HepG2 (cell line): ENCODE data around the gene C2. TPM values are rescaled to one million over a fixed set of nuclear protein-coding genes. Genes with fewer than 3 reads are reported as not detected.
A peak's percentile ranks its signal among the peaks of the same experiment; 100 is the strongest.

Source experiments
- CENPBD1 ChIP-seq: sonication (generic); formaldehyde crosslinking; IDR thresholded peaks from 2 replicates; pipeline ENCODE4 v1.8.0; 2022; ENCODE audit warnings: missing genetic modification reagents, low read depth, mild to moderate bottlenecking, borderline replicate concordance
- ETS1 ChIP-seq: sonication (generic); formaldehyde crosslinking; IDR thresholded peaks from 2 replicates; pipeline ENCODE4 v1.4.0; 2020; ENCODE audit warnings: missing genetic modification reagents
- HNRNPK ChIP-seq: fragments of 200-400 bp; formaldehyde crosslinking; IDR thresholded peaks from 2 replicates; pipeline ENCODE4 v1.6.1; 2018; ENCODE audit warnings: low read length, low read depth, moderate library complexity, mild to moderate bottlenecking; ENCODE audit not compliant: poor library complexity, severe bottlenecking
- KDM3A ChIP-seq: IDR thresholded peaks from 2 replicates; pipeline ENCODE4 v1.6.1; 2018; ENCODE audit warnings: low read depth, missing compliant biosample characterization
- RBAK ChIP-seq: sonication (generic); formaldehyde crosslinking; IDR thresholded peaks from 2 replicates; pipeline ENCODE4 v1.5.1; 2020; ENCODE audit warnings: mild to moderate bottlenecking, missing genetic modification reagents
- YY1 ChIP-seq: IDR thresholded peaks from 2 replicates; pipeline ENCODE4 v1.6.1; 2011; ENCODE audit warnings: low read length, low read depth, moderate library complexity, mild to moderate bottlenecking; ENCODE audit not compliant: insufficient read depth, insufficient replicate concordance
- ZNF281 ChIP-seq: sonication (generic); formaldehyde crosslinking; IDR thresholded peaks from 2 replicates; pipeline ENCODE4 v1.4.0; 2020; ENCODE audit warnings: missing genetic modification reagents, borderline replicate concordance
- ZNF484 ChIP-seq: sonication (generic); formaldehyde crosslinking; IDR thresholded peaks from 2 replicates; pipeline ENCODE4 v1.5.1; 2020; ENCODE audit warnings: mild to moderate bottlenecking, low read depth, missing genetic modification reagents, borderline replicate concordance
- ZNF609 ChIP-seq: sonication (generic); formaldehyde crosslinking; IDR thresholded peaks from 2 replicates; pipeline ENCODE4 v1.4.0; 2020; ENCODE audit warnings: mild to moderate bottlenecking, missing genetic modification reagents, borderline replicate concordance
- ZNF691 ChIP-seq: sonication (generic); formaldehyde crosslinking; IDR thresholded peaks from 2 replicates; pipeline ENCODE4 v1.4.0; 2020; ENCODE audit warnings: missing genetic modification reagents, low read depth, mild to moderate bottlenecking, borderline replicate concordance
- ZZZ3 ChIP-seq: sonication (generic); formaldehyde crosslinking; IDR thresholded peaks from 2 replicates; pipeline ENCODE4 v1.4.0; 2020; ENCODE audit warnings: missing genetic modification reagents, mild to moderate bottlenecking, borderline replicate concordance
- polyA plus RNA-seq, 8 experiments: library from polyadenylated mRNA; depleted of rRNA in 3 of 8; stranded (reverse) in 7 of 8; unstranded in 1 of 8; fragments of >200 nt; fragmentation: Illumina TruSeq in 4 of 8; extraction: Trizol in 4 of 8; gene quantifications; 2 replicates each; pipeline versions ENCODE4 v1.2.1 to v1.2.3, GENCODE V29; 2011 to 2016; ENCODE audit warnings: low read depth in 4 of 8, missing spikeins in 1 of 8, mixed read lengths in 1 of 8; ENCODE audit not compliant: insufficient read depth in 1 of 8
- total RNA-seq, 5 experiments: library from RNA; depleted of rRNA; stranded (reverse); fragments of >200 nt; fragmentation: Illumina TruSeq; extraction: Trizol; gene quantifications; 2 replicates each; pipeline ENCODE4 v1.2.3, GENCODE V29; 2016; ENCODE audit warnings: low read depth in 1 of 5

Gene C2
- total and polyA plus RNA-seq, 2 of the 13 experiments (the other 11 are each of a cell fraction or from before 2014, with no cell fraction given), result 165 to 307 TPM

- peak; percentile 58 for TF ChIP-seq YY1
- TF ChIP-seq ZZZ3 (CRISPR knock-in tag), result no peak
- TF ChIP-seq RBAK, result peak; percentile 53; the same call in 1 of the 2 replicates
- no peak for TF ChIP-seq ETS1 (CRISPR knock-in tag)
- peak; percentile 76; the same call in 1 of the 2 replicates for TF ChIP-seq ZNF691 (CRISPR knock-in tag)
- peak; percentile 44 for TF ChIP-seq HNRNPK
- peak; percentile 74 for TF ChIP-seq ZNF609 (CRISPR knock-in tag)
- no peak for TF ChIP-seq CENPBD1 (CRISPR knock-in tag)
- no peak for TF ChIP-seq ZNF484 (CRISPR knock-in tag)
- peak; percentile 99 for TF ChIP-seq ZNF281
- TF ChIP-seq KDM3A (CRISPR knock-in tag), result peak; percentile 47; the same call in 1 of the 2 replicates
These were observed 18.2 kb downstream of the C2 start, which contains the start of gene CFB (continued) for GRCh38 chr6:31945507-31946369.
